PC-9 (cell line): ENCODE measurements around the gene ARHGEF26. TPM values are rescaled to one million over a fixed set of nuclear protein-coding genes. Genes with fewer than 3 reads are reported as not detected.

Experiments
- BruUV-seq: library from RNA; stranded (reverse); fragments of 400-500 nt; replicated peaks from 2 replicates; lab custom pipeline; 2021; lab: Mats Ljungman, UMichigan
- CTCF ChIA-PET: fragments of 300-600 bp; sonication (Branson Sonifier 250); formaldehyde crosslinking; loops from one replicate; lab custom pipeline; 2022; ENCODE audit warnings: antibody characterized with exemption; lab: Charles Lee
- POLR2A ChIA-PET: fragments of 300-600 bp; sonication (Branson Sonifier 250); formaldehyde crosslinking; loops from one replicate; lab custom pipeline; 2022; ENCODE audit warnings: antibody characterized with exemption; ENCODE audit not compliant: unreplicated experiment; lab: Charles Lee
- DNase-seq, 2 experiments: peaks; one replicate each; pipeline versions ENCODE4 v3.0.0 to v3.0.0-alpha.2; 2015 to 2022; ENCODE audit warnings: mixed read lengths in 1 of 2
- H2AFZ ChIP-seq: fragments of 200-600 bp; sonication (generic); 2 replicates; pipeline ENCODE4 v1.8.1; 2017; ENCODE audit warnings: antibody characterized with exemption
- H3F3A ChIP-seq: fragments of 200-600 bp; sonication (generic); 2 replicates; pipeline ENCODE4 v1.8.1; 2017; ENCODE audit warnings: antibody characterized with exemption, mild to moderate bottlenecking, low read depth; ENCODE audit not compliant: insufficient read depth
- H3K27ac ChIP-seq: fragments of 200-600 bp; sonication (generic); 2 replicates; pipeline ENCODE4 v1.6.1; 2016; ENCODE audit warnings: mixed run types
- H3K27me3 ChIP-seq: fragments of 200-600 bp; sonication (generic); 2 replicates; pipeline ENCODE4 v1.6.1; 2016; ENCODE audit warnings: low read depth, mixed run types; ENCODE audit not compliant: insufficient read depth
- H3K36me3 ChIP-seq: fragments of 200-600 bp; sonication (generic); 2 replicates; pipeline ENCODE4 v1.6.1; 2016; ENCODE audit warnings: low read depth, mixed run types
- H3K4me1 ChIP-seq: fragments of 200-600 bp; sonication (generic); replicated peaks from 2 replicates; pipeline ENCODE4 v1.6.1; 2016; ENCODE audit warnings: mixed run types; ENCODE audit not compliant: insufficient read depth
- H3K4me2 ChIP-seq: fragments of 200-600 bp; sonication (generic); 2 replicates; pipeline ENCODE4 v1.6.1; 2017; ENCODE audit warnings: mixed run types
- H3K4me3 ChIP-seq: fragments of 200-600 bp; sonication (generic); 2 replicates; pipeline ENCODE4 v1.6.1; 2016; ENCODE audit warnings: mixed run types
- H3K79me2 ChIP-seq: fragments of 200-600 bp; sonication (generic); 2 replicates; pipeline ENCODE4 v1.6.1; 2017; ENCODE audit warnings: low read depth, mixed run types
- H3K9me2 ChIP-seq: fragments of 200-600 bp; sonication (generic); 2 replicates; pipeline ENCODE4 v1.8.1; 2017; ENCODE audit warnings: mild to moderate bottlenecking; ENCODE audit not compliant: insufficient read depth
- H3K9me3 ChIP-seq: fragments of 200-600 bp; sonication (generic); 2 replicates; pipeline ENCODE4 v1.8.1; 2016; ENCODE audit warnings: low read depth; ENCODE audit not compliant: insufficient read depth
- H4K20me1 ChIP-seq: fragments of 200-600 bp; sonication (generic); 2 replicates; pipeline ENCODE4 v1.8.1; 2017; ENCODE audit not compliant: insufficient read depth
- CTCF ChIP-seq: fragments of 200-600 bp; sonication (generic); conservative IDR thresholded peaks from 2 replicates; pipeline ENCODE4 v1.6.1; 2017; ENCODE audit warnings: mixed run types, antibody characterized with exemption, mild to moderate bottlenecking, moderate library complexity
- EZH2 ChIP-seq: fragments of 200-600 bp; sonication (generic); IDR thresholded peaks from 2 replicates; pipeline ENCODE4 v1.8.0; 2017; ENCODE audit warnings: antibody characterized with exemption, low read depth
- intact Hi-C: fragments of 100-400 bp; cut with micrococcal nuclease; formaldehyde crosslinking; loops from one replicate; pipeline ENCODE4 v1.10.0; 2022; ENCODE audit not compliant: unreplicated experiment
- total RNA-seq: library from RNA; stranded (reverse); gene quantifications from 2 replicates; pipeline ENCODE4 v1.2.3, GENCODE V29; 2021

Gene ARHGEF26
- total RNA-seq, 1 experiment from 2014 or later: 7.9 TPM

- POLR2A ChIA-PET: interaction anchor here (0.6 to 0.7 kb wide), 2 partner anchors 9 to 33 kb away, joined by 3 read pairs; no protein-coding TSS in a partner anchor
- CTCF ChIA-PET: interaction anchor here (0.6 kb wide), 1 partner anchor 103 kb away, joined by 3 read pairs; no protein-coding TSS in a partner anchor
- intact Hi-C loops: no loop called here
- Histone ChIP-seq H3K9me3 (no peaks in the 10 kb centered on the region), H3K27ac (no peak overlapping the region), H3K4me1 (peaks cover 13% of the 10 kb centered on the region), H3K27me3 (no peaks in the 10 kb centered on the region), H3K9me2 (no peaks in the 10 kb centered on the region), H3F3A (no peaks in the 10 kb centered on the region), H2AFZ (peak overlapping the region; percentile 98), H3K79me2 (no peaks in the 10 kb centered on the region), H3K36me3 (no peaks in the 10 kb centered on the region), H3K4me3 (peak overlapping the region; percentile 94), H4K20me1 (no peaks in the 10 kb centered on the region), H3K4me2 (peak overlapping the region; percentile 95)
- TF ChIP-seq CTCF: no peak
- BruUV-seq: TSS peak; percentile 50
- peak in 1 of 2 experiments; percentile 36 for DNase-seq
Measured at GRCh38 chr3:154121701-154122551, 736 bp downstream of the ARHGEF26 start.

DNA sequence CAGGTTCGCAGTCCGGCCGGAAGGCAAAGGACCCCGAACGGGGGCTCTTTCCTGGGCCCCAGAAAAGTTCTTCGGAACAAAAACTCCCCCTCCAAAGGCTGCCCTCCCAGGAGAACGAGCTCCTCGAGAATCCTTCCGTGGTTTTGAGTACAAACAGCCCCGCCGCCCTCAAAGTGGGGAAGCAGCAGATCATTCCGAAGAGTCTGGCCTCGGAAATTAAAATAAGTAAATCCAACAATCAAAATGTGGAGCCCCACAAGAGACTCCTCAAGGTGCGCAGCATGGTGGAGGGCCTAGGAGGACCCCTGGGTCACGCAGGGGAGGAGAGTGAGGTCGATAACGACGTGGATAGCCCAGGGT, 1.3 kb downstream of the ARHGEF26 start:
- Histone ChIP-seq H3K27ac (no peak overlapping the region), H3K4me3 (no peak overlapping the region), H3K9me2 (no peaks in the 10 kb centered on the region), H3K9me3 (no peaks in the 10 kb centered on the region), H4K20me1 (no peaks in the 10 kb centered on the region), H3F3A (no peaks in the 10 kb centered on the region), H3K27me3 (no peaks in the 10 kb centered on the region), H3K4me2 (no peak overlapping the region), H2AFZ (no peak overlapping the region), H3K79me2 (no peaks in the 10 kb centered on the region), H3K4me1 (peaks cover 13% of the 10 kb centered on the region), H3K36me3 (no peaks in the 10 kb centered on the region)
- TF ChIP-seq EZH2 (no peak), CTCF (no peak)
- no TSS peak for BruUV-seq
- ChIA-PET CTCF (no interaction called here), POLR2A (no interaction called here)
- intact Hi-C loops: no loop called here
- no peak for DNase-seq

- POLR2A ChIA-PET: no interaction called here
- no TSS peak for BruUV-seq
- no peak for TF ChIP-seq CTCF
- TF ChIP-seq EZH2: no peak
- CTCF ChIA-PET: no interaction called here
- no peak overlapping the region for H3K4me3 ChIP-seq
- H4K20me1 ChIP-seq: no peaks in the 10 kb centered on the region
- H2AFZ ChIP-seq: no peak overlapping the region; the same call in 1 of the 2 replicates
- H3K36me3 ChIP-seq: no peaks in the 10 kb centered on the region
- no peak overlapping the region for H3K27ac ChIP-seq
- no peaks in the 10 kb centered on the region for H3K9me3 ChIP-seq
- no peak overlapping the region for H3K4me2 ChIP-seq
- H3K79me2 ChIP-seq: no peaks in the 10 kb centered on the region
- peaks cover 13% of the 10 kb centered on the region for H3K4me1 ChIP-seq
- no peaks in the 10 kb centered on the region for H3F3A ChIP-seq
- H3K9me2 ChIP-seq: no peaks in the 10 kb centered on the region
- no peaks in the 10 kb centered on the region for H3K27me3 ChIP-seq
- intact Hi-C loops: no loop called here
- no peak for DNase-seq
Measured at GRCh38 chr3:154122912-154123559, 1.8 kb downstream of the ARHGEF26 start.
